ENCODE data around the gene CD1C. TPM values are rescaled to one million over a fixed set of nuclear protein-coding genes. Genes with fewer than 3 reads are reported as not detected.
"Not testable (repeated sequence)": the region's sequence is repeated elsewhere in the genome, so short reads cannot be mapped to it uniquely, and the experiment has no call there.

Gene CD1C
- polyA plus RNA-seq, 1 of the 3 experiments (the other 2 are of a cell fraction): not detected

GRCh38 chr1:158251163-158251562 lies 38.6 kb upstream of the CD1C start (continued):
- TF ChIP-seq REST (IDR thresholded peaks at IDR 0.05; ENCODE audit: low read depth, low read length) (no peak), CHD2 (IDR thresholded peaks at IDR 0.05; ENCODE audit: low read length, partially characterized antibody) (no peak), RXRA (IDR thresholded peaks at IDR 0.05; ENCODE audit: borderline replicate concordance, low read depth) (no peak), GABPA (IDR thresholded peaks at IDR 0.05; ENCODE audit: low read depth) (no peak), JUND (IDR thresholded peaks at IDR 0.05) (no peak), FOXJ3 (CRISPR knock-in tag; IDR thresholded peaks at IDR 0.05) (no peak), USF1 (IDR thresholded peaks at IDR 0.05; ENCODE audit: borderline replicate concordance, low read depth) (no peak)

GRCh38 chr1:158255656-158256055 lies 34.1 kb upstream of the CD1C start:
- no peak for TF ChIP-seq FOXM1 (IDR thresholded peaks at IDR 0.05; ENCODE audit: low read depth)
- TF ChIP-seq EZH2phosphoT487 (IDR thresholded peaks at IDR 0.05; ENCODE audit: borderline replicate concordance, low read depth): no peak
- no peak for DNase-seq
- ChIA-PET POLR2A (no interaction called here), CTCF (interaction anchor here (1.0 kb wide), 1 partner anchor 52 kb away, joined by 4 read pairs; no protein-coding TSS in a partner anchor)
- Histone ChIP-seq H3K4me3 (ENCODE audit: low read depth in 2 of 2, low read length in 1 of 2) (no peak overlapping the region), H3K9ac (no peak overlapping the region), H3K79me2 (ENCODE audit: insufficient read depth) (no peaks in the 10 kb centered on the region), H3K27ac (ENCODE audit: low read depth in 2 of 2, low read length in 1 of 2) (no peak overlapping the region), H3K27me3 (ENCODE audit: insufficient read depth) (no peaks in the 10 kb centered on the region), H2AFZ (ENCODE audit: low read depth) (no peak overlapping the region), H3K4me1 (ENCODE audit: control insufficient read depth in 1 of 2, insufficient read depth in 2 of 2, low read depth in 1 of 2, low read length in 1 of 2) (no peaks in the 10 kb centered on the region), H3K36me3 (replicated peaks in 1 of 2; ENCODE audit: control insufficient read depth in 1 of 2, insufficient read depth in 2 of 2, low read length in 1 of 2) (no peaks in the 10 kb centered on the region), H3K4me2 (no peak overlapping the region), H3K9me3 (no peaks in the 10 kb centered on the region), H3F3A (replicated peaks; ENCODE audit: insufficient read depth) (no peaks in the 10 kb centered on the region), H3K9me2 (no peaks in the 10 kb centered on the region), H4K20me1 (ENCODE audit: insufficient read depth) (no peaks in the 10 kb centered on the region)

GRCh38 chr1:158256747-158257146 lies 33.0 kb upstream of the CD1C start:
- H3K4me2 ChIP-seq; H3K4me1 ChIP-seq (ENCODE audit: control insufficient read depth in 1 of 2, insufficient read depth in 2 of 2, low read depth in 1 of 2, low read length in 1 of 2); H2AFZ ChIP-seq (ENCODE audit: low read depth); H3F3A ChIP-seq (replicated peaks; ENCODE audit: insufficient read depth); H4K20me1 ChIP-seq (ENCODE audit: insufficient read depth); H3K27ac ChIP-seq (ENCODE audit: low read depth in 2 of 2, low read length in 1 of 2); DNase-seq; POLR2A ChIA-PET; H3K79me2 ChIP-seq (ENCODE audit: insufficient read depth); H3K9me3 ChIP-seq; H3K27me3 ChIP-seq (ENCODE audit: insufficient read depth); H3K9me2 ChIP-seq; H3K4me3 ChIP-seq (ENCODE audit: low read depth in 2 of 2, low read length in 1 of 2); H3K9ac ChIP-seq; H3K36me3 ChIP-seq (replicated peaks in 1 of 2; ENCODE audit: control insufficient read depth in 1 of 2, insufficient read depth in 2 of 2, low read length in 1 of 2); CTCF ChIA-PET: not testable (repeated sequence)
- 9% methylated on average over 9 of the region's 9 CpGs for WGBS (ENCODE audit: low lambda C conversion rate)

Data from SK-N-SH (cell line).